GM19099 (cell line): ENCODE results near the gene TM4SF5.

Experiments
- POLR2A ChIP-seq: IDR thresholded peaks from 3 replicates; pipeline ENCODE4 v1.6.1; 2011; ENCODE audit warnings: low read depth; ENCODE audit not compliant: insufficient read length; ENCODE audit errors: extremely low read depth

TM4SF5 gene

DNA sequence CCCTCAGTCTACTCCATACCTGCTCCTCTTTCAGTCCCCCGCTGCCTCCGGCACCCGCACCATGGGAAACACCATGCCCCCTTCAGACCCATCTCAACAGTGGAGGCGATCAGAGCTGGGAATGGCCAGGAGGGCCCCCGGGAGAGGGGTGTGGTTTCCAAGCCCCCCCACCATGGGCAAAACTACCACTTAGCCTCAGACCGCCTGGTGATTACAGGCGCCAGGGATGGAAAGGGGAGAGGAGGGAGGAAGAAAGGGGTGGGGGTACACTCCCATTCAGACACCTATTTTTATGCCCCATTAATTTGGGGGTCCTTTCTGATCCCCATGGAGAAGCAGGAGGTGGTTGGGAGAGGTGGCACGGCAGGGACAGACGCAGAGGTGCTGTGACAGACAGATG lies 30.5 kb downstream of the TM4SF5 start, which contains the start of gene C17orf114:
TSS of gene C17orf114 (minus strand) at position 101 of the 400 bp plus-strand sequence.
- no peak for TF ChIP-seq POLR2A

DNA sequence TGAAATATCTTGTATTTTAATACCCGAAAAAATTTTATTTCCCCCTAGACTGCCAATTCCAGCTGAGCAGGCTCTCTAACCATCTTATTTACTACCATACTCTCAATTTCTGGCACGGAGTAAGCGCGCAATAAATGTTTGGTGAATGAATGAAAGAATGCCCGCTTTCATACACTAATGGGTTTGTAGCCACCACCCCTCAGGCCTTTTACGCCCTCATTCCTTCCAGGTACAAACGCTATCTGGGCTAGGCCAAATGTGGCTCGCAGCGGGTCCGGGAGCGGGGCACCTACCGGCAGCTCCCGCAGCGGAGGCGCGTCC lies 34.7 kb downstream of the TM4SF5 start:
- TF ChIP-seq POLR2A, result no peak

DNA sequence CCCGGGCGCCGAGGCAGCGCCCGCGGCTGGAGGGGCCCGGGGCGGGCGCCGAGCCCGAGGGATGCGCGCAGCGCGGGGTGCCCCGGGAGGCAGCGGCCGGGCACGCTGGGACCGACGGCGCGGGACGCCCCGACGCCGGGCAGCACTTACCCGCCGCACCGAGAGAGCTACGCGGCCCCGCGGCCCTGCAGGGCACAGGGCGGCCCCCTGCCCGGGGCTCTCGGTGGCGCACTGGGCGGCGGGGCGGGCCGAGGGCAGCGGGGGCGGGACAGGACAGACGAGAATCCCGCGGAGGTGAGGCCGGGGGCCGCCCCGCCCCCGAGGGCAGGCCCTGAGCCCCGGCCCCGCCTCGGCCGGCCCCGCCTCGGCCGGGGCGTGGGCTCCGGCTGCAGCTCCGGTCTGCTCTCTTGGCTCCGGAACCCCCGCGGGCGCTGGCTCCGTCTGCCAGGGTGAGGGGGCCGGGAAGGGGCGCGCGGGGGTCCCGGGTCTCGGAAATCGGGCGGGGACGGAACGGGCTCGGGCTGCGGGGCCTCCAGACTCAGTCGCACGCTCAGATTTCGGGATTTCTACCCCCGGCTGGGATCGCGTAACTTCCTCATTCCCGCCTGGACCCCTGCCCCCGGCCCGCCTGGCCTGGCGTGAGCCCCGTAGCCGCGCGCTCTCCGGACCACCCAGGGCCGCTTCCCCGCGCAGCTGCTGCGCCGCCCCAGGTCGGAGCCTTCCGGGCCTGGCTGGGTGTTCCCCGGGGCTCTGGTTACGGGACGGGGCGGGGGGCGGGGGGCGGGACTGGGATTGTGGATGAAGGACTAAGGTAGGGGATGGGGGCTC lies 35.3 kb downstream of the TM4SF5 start, which contains the start of gene PLD2:
TSS of gene PLD2 (plus strand) at position 376 of the 828 bp plus-strand sequence. CDS start 621 bp downstream, outside the sequence.
- TF ChIP-seq POLR2A, result peak; percentile 74

DNA sequence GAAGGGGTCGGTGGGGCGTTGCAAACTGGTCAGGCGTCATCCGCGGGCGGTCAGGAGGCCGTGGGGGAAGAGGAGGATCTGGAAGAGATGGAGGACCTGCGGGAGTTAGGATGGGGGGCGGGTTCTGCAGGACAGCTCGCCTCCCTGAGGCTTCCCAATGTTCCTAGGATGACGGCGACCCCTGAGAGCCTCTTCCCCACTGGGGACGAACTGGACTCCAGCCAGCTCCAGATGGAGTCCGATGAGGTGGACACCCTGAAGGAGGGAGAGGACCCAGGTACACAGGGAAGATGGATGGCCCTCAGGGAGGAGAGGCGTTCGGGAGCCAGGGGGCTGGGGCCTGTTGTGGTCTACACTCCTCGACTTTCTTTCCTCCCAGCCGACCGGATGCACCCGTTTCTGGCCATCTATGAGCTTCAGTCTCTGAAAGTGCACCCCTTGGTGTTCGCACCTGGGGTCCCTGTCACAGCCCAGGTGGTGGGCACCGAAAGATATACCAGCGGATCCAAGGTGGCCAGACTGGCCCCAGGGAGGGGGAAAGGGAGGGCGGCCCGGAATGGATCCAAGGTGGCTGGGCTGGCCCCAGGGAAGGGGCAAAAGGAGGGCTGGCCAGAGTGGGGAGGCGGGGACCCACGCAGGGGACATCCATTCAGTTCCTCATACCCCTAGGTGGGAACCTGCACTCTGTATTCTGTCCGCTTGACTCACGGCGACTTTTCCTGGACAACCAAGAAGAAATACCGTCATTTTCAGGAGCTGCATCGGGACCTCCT lies 36.1 kb downstream of the TM4SF5 start:
- no peak for TF ChIP-seq POLR2A

GRCh38 chr17:4808378-4808767 lies 36.7 kb downstream of the TM4SF5 start:
- TF ChIP-seq POLR2A, result no peak

DNA sequence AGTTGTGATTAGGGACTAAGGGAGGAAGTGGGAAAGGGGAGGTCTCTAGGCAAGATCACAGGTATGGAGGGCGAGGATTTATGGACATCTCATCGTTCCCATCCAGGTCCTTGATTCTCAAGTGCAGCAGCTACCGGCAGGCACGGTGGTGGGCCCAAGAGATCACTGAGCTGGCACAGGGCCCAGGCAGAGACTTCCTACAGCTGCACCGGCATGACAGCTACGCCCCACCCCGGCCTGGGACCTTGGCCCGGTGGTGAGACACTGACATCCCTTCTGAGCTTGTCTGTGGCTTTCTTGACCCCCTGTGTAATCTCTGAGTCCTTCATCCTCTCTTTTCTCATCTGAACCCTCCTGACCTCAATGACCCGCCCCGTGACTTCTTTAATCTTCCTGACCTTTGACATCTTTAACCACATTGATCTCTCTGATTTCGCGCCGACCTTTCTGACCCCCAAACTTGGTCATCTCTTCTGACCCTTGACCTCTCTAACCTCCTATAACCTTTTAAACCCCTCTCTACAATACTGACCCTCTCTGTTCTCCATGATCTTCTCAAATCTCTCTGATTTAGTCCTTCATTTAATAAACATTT lies 39.1 kb downstream of the TM4SF5 start:
- TF ChIP-seq POLR2A, result no peak

DNA sequence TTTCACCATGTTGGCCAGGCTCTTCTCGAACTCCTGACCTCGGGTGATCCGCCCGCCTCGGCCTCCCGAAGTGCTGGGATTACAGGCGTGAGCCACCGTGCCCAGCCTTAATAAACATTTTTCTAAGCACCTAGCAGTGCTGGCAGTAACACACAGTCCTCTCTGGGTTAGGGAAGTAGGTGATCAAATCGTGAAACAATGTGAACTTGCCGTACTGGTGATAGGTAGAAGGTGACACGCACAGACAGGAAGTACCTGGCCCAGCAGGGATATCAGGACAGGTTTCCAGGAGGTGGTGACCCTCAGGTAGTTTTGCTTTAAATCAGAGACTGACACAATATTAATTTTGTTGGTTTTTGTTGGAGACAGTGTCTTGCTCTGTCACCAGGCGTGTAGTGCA lies 39.8 kb downstream of the TM4SF5 start:
- TF ChIP-seq POLR2A, result no peak

- no peak for TF ChIP-seq POLR2A
Observed at GRCh38 chr17:4812690-4813089, 41.0 kb downstream of the TM4SF5 start.

DNA sequence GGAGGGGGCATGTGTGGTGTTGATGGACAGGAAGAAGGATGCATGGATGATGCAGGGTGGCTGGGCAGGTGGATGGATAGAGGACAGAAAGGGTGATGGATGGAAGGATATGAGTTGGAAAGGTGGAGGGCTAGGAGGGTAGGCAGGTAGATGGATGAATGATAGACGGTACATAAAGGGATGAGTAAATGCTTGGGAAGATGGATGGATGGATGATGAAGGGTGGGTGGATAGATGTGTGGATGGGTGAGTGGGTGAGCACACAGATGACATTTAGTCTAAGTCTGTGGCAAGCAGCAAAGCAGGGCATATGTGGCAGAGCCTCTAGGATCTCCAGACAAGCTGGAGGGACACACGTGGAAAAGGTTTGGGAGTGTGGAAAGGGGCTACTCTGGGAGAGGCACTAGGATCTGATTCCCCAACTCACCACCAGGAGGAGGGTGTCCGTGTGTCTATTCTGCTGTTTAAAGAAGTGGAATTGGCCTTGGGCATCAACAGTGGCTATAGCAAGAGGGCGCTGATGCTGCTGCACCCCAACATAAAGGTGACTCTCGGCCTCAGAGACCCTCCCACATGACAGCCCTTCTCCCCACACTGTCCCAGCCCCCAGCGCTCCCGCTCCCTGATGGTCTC lies 43.5 kb downstream of the TM4SF5 start:
- TF ChIP-seq POLR2A, result no peak

DNA sequence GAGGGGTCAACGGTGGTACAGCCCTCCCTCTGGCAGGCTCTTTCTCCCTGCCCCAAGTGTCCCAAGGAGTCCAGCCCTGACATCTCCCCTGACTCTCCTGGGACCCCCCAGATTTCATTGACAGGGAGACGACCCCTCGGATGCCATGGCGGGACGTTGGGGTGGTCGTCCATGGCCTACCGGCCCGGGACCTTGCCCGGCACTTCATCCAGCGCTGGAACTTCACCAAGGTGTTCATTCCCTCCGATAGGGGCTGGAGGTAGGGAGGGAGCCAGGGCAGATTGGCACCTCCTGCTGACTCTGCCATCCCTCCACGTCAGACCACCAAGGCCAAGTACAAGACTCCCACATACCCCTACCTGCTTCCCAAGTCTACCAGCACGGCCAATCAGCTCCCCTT lies 45.1 kb downstream of the TM4SF5 start:
- TF ChIP-seq POLR2A, result no peak

- TF ChIP-seq POLR2A, result no peak
Observed at GRCh38 chr17:4818276-4818675, 46.6 kb downstream of the TM4SF5 start.

DNA sequence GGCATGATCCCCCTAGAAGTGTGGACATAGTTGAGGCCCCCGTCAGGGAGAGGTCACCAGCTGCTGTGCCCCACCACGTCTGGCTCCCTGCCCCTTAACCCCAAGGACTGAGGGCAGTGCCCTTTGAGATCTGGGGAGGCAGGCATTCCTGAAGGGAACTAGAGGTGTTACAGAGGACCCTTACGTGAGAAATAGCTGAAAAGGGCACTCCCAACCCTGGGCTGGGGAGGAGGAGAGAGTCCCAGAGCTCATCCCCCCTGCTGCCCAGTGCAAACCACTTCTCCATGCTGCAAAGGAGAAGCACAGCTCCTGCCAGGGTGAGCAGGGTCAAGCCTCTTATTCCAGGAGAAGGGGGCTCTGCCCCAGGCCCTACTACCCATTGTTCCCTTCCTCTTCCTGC lies 51.1 kb downstream of the TM4SF5 start:
- TF ChIP-seq POLR2A, result no peak

DNA sequence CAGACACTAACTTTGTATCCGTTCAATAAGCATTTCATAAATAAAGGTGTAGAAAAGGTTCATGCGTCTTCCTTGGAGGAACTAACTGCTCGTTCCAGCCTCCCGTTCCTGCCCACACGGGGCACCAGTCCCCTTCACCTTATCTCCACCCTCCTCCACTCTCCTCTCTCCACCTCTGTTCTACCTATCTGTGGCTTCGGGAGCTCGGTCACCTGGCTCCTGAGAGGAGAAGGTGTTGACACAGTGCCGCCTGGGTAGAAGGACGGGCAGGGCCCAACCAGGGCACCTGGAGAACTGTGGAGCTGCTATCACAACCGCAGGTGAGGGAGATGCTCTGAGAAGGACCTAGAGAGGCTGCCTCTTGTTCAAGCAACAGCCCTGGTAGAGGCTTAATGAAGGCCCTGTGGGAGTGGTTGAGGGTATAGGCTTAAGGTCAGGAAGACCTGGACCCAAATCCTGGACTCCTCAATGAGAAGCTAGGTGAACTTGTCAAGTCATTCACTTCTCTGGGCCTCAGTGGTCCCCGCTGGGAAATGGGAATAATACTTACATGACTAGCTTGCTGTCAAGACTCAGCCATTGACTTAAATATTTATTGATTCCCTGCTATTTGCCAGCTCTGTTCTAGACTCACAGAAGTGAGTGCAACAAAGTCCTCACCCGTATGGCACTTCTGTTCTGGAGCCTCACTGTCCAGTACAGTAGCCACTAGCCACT lies 51.8 kb downstream of the TM4SF5 start:
- no peak for TF ChIP-seq POLR2A

- TF ChIP-seq POLR2A, result no peak
Observed at GRCh38 chr17:4827399-4827798, 55.7 kb downstream of the TM4SF5 start.
